Inflammatory macrophage (primary cell): Measurements from ENCODE around the gene ESRRG.
A peak's percentile ranks its signal among the peaks of the same experiment; 100 is the strongest.
"Not testable (repeated sequence)": the region's sequence is repeated elsewhere in the genome, so short reads cannot be mapped to it uniquely, and the experiment has no call there.

Experiments
- DNase-seq, 2 donors: peaks; one replicate each; pipeline ENCODE4 v3.0.0-alpha.2; 2020 to 2022

ESRRG gene

DNA sequence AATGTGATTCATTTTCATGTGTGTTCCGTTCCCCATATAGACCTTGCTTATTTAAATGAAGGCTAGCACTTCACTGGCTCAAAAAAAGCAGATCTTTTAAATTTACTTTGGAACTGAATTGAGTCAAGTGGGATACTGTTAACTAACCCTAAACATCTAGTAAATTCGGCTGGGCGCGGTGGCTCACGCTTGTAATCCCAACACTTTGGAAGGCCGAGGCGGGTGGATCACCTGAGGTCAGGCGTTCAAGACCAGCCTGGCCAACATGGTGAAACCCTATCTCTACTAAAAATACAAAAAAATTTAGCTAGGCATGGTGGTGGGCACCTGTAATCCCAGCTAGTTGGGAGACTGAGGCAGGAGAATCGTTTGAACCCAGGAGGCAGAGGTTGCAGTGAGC, 19.2 kb downstream of the ESRRG start:
- DNase-seq, result not testable (repeated sequence)

DNA sequence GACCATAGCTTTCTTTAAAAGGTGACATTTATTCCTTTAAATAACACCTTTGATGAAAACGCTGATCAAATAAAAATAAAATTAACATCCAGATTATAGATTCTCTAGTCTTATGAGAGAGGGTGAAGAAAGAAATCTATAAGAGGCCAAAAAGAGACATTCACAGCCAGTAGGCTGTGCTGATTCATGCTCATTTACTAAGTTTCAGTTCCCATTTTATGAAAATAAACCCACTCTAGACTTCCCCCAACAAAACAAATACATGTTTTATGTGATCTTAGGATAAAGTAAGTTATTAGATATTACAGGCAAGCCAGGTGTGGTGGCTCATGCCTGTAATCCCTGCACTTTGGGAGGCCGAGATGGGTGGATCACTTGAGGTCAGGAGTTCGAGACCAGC, 21.1 kb downstream of the ESRRG start:
- no peak for DNase-seq

GRCh38 chr1:216700779-216701178, 22.4 kb downstream of the ESRRG start:
- no peak for DNase-seq

GRCh38 chr1:216691710-216692109, 31.5 kb downstream of the ESRRG start:
- no peak for DNase-seq

GRCh38 chr1:216690603-216691002, 32.6 kb downstream of the ESRRG start:
- no peak for DNase-seq

DNA sequence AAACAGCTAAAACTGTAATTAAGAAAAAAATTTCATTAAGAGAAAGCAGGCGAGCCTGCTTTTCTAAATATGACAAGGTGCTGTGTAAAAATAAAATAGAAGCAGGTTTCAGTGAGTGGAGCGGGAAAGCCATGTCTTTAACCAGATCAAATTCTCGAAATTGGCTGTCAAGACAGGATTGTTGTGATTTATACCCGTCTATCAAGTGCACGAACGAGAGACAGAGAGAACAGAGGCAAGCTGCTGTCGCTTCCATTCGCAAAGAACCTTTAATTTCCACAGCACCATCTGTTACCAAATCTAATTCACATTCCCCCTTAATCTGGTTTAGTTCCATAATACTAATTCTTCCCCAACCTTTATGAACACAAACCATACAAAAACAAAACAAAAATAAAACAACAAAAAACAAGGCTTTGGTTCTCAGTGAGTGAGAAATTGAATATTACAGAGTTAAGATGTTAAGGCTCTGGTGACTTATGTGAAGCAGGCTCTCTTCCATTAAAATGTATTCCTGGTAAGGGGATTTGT, 35.0 kb downstream of the ESRRG start:
- DNase-seq, result no peak

- no peak for DNase-seq
Observed at GRCh38 chr1:216686860-216687766, 36.1 kb downstream of the ESRRG start.

- no peak for DNase-seq
Observed at GRCh38 chr1:216682752-216683151, 40.5 kb downstream of the ESRRG start.

- no peak for DNase-seq
Observed at GRCh38 chr1:216679108-216679507, 44.1 kb downstream of the ESRRG start.

DNA sequence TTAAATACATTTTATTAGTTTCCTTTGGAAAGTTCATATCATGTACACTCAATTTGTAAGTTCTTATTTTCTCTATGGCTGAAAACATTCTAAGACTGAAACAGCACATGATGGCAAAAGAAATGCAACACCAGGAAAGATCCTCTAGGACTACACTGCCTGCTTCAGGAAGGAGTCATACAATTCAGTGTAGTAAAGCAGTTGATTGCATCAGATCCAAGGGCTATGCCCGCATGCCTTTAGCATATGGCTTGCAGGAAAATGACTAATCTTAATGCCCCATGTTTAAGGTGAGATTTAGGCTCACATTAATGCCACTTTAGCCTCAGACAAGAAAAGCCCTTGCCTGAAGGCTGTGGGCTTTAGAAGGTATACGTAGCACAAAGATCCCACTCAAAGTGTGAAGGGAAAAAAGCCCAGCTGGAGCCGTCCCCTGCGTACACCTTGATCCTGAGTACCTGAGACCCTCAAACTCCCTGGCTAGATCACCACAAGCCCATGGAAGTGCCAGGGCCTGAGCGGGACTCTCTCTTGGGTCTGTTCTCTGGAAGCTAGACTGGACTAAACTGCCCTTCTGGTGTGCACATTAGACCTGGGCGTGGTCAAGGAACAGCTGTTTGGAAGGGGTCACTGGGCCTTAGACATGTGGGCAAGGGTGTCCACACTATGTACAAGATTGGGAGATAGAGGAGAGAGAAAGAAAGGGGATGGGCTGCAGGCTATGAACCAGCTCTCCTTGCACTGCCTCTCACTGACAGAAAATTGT, 52.9 kb downstream of the ESRRG start:
- DNase-seq, result no peak

DNA sequence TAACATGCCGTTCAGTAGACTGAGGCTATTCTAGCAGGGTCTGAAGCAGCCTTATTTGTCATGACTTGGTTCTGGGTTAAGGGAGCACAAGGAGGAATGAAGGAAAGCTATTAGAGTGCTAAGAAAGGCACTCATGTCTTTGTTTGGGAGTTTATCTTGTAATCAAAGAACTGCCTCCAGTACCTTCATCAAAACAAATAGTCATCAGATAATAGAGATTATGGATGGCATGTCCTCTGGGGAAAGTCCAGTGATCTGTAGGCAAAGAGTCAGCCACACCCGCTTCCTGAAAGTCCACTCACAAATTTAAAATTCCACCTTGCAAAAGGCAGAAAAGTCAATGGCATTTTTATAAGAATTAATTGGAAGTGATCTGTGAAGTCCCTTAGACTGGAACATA, 56.8 kb downstream of the ESRRG start:
- DNase-seq, result no peak

GRCh38 chr1:216665856-216666255, 57.4 kb downstream of the ESRRG start:
- no peak for DNase-seq

GRCh38 chr1:216665406-216665805, 57.8 kb downstream of the ESRRG start:
- DNase-seq, result peak; percentile 6 to 28

GRCh38 chr1:216662681-216663080, 60.5 kb downstream of the ESRRG start:
- no peak for DNase-seq

- no peak for DNase-seq
Observed at GRCh38 chr1:216660561-216660960, 62.7 kb downstream of the ESRRG start.

DNA sequence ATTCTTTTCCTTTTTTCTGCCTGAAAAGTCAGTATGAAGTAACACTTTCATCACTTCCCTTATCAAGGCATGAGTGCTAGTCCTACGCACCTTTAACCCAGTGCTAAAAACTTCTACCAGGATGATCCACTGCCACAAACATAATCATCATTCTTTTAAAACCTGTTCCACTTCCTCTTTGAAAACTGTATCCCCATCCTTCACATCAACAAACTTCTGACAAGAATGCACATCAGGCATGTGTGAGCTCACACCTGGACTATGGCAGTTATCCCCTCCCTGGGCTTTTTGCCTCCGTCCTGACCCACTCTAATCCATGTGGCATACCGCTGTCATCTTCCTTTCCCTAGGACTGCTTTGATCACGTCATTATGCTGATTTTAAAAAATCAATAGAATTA, 70.2 kb downstream of the ESRRG start:
- no peak for DNase-seq

DNA sequence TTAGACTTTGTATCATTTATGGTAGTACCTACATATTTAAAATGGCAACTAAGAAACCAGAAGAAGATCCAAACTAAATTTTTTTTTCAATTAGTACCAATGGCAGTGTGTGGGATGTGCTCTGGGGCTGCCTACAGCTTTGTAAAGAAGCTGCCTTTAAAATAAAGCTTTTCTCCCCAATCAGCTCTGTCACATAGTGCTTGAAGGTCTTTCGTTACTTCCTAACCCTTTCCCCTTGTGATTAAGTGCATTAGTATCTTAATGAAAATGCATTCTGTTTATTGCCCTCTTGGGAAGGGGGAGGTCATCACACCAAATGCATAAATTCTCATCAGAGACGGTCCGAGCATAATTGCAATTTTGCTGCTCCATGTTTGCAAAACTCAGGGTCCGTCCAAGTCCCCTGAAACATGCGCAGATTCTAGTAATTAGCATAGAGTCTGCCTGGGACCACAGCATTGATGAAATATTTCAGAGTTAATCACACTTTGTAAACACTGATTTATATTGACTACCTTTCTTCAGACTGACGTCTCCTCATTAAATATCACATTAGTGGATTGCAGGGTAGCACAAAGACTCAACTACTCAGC, 71.3 kb downstream of the ESRRG start:
- no peak for DNase-seq

GRCh38 chr1:216643176-216643575, 80.1 kb downstream of the ESRRG start:
- DNase-seq, result no peak

- no peak for DNase-seq
Observed at GRCh38 chr1:216641669-216642460, 81.4 kb downstream of the ESRRG start.

GRCh38 chr1:216640100-216640499, 83.1 kb downstream of the ESRRG start:
- DNase-seq, result no peak

DNA sequence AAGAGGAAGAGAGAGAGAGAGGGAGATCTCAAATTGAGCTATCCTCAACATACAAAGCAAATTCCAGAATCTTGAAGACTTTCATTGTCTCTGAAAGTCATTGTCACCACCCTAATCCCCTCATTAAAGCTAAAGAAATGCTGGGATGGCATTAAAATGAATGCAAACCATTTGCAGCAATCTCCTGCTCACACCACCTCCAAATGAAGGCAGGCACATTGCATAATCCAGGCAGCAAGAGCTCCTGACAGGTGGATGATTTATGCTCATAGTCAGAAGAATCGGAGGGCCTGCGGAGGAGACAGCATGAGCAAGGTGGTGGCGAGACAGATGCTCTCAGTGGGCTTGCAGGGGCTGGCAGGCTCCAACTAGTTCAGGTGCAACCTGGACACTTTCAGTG, 90.2 kb downstream of the ESRRG start:
- DNase-seq, result no peak

DNA sequence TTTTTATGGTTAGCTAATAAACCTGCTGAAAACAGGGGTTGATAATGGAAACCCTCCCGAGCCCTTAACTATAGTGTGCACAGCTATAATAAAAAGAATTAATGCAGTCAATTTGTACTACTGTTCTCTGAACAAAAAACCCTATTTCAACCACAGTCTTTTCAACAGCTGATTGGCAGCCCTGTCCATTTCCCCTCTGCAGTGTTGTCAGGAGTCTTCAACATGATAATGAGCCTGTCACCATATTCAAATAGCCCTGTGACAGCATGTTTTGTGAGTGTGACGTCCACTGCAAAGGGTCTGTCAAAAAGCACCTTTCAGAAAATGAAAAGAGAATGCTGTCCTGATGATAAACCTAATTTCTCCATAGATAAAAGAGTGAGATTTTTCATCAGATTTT, 92.7 kb downstream of the ESRRG start:
- no peak for DNase-seq
